Pons (tissue), 1 donor: ENCODE results near the gene PRPF6.
"Not testable (repeated sequence)": the region's sequence is repeated elsewhere in the genome, so short reads cannot be mapped to it uniquely, and the experiment has no call there.

Source experiments
- DNase-seq: peaks from one replicate; pipeline ENCODE4 v3.0.0-alpha.2; 2016; ENCODE audit warnings: low spot score

Gene PRPF6

GRCh38 chr20:64012385-64013154 lies 31.6 kb downstream of the PRPF6 start:
- not testable (repeated sequence) for DNase-seq

DNA sequence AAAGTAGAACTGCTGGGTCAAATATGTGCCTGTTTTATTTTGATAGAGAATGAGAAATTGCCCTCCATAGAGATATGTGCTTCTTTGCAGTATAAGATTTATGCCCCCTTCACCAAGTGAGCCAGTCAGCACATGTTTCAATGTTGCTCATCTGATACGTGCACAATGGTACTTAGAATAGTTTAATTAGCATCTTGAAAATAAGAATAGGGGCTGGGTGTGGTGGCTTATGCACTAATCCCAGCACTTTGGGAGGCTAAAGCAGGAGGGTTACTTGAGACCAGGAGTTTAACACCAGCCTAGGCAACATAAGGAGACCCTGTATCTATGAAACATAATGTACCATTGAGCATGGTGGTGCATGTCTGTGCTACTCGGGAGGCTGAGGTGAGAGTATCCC lies 34.7 kb downstream of the PRPF6 start:
- DNase-seq = no peak

- no peak for DNase-seq
Measured at GRCh38 chr20:64021124-64021975, 40.4 kb downstream of the PRPF6 start.

DNA sequence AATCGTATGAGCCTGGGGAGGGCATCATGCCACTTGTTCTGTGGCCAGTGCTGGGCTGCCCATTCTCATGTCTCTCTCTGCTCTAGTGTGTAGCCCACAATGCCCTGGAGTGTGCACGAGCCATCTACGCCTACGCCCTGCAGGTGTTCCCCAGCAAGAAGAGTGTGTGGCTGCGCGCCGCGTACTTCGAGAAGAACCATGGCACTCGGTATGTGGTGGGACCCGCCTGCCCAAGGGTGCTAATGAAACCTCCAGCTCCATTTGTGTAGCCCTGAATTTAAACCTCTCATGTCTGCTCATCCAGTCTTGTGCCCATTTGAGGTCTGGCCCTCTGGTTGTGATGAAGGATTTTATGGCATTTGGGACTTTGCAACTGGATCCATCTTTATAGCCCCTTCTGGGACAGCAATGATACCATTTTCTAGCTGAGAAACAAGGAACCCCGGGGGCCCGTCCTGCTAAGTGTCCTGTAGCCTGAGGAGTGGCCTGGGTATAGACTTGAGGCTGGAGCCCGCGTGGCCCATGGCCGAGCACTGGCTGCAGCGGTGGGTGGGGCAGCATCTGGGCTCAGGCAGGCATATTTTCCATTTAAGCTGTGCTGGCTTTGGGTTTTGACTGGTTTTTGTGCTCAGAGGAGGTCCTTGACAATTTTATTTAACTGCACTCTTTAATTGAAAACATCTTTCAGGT lies 41.9 kb downstream of the PRPF6 start:
- no peak for DNase-seq

GRCh38 chr20:64023361-64024140 lies 42.6 kb downstream of the PRPF6 start:
- DNase-seq = no peak

DNA sequence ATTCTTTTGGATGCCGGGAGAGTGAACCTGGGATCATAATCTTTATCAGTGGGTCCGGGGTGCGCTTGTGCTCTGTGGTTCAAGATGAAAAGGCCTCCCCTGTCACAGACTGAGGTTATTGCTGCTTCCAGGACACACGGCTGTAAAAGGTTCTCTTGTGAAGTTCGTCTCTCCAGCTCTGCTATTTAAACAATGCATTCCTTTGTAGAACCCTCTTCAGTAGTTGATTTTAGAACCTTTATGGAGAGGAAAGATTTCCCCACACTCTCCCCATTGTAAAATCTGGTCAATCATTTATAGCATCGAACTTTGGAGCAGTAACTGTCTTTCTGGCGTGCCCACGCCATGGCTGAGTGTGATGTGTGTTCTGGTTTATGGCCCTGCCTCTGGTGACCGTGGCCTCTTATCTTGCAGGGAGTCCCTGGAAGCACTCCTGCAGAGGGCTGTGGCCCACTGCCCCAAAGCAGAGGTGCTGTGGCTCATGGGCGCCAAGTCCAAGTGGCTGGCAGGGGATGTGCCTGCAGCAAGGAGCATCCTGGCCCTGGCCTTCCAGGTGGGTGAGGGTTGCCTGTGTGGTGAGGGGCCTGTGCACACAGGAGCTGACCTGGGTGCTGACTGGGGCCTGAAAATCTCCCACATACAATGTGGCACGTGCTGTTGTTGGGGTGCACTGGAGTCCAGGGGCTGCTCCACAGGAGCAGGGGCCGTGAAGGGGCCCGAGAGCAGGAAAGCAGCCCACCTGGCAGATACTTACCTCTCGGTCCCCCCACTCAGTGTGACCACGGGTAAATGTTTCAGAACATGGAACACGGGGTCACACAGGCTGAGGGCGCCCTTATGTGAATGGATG lies 43.4 kb downstream of the PRPF6 start:
- no peak for DNase-seq

GRCh38 chr20:64025101-64025825 lies 44.3 kb downstream of the PRPF6 start:
- DNase-seq = no peak

DNA sequence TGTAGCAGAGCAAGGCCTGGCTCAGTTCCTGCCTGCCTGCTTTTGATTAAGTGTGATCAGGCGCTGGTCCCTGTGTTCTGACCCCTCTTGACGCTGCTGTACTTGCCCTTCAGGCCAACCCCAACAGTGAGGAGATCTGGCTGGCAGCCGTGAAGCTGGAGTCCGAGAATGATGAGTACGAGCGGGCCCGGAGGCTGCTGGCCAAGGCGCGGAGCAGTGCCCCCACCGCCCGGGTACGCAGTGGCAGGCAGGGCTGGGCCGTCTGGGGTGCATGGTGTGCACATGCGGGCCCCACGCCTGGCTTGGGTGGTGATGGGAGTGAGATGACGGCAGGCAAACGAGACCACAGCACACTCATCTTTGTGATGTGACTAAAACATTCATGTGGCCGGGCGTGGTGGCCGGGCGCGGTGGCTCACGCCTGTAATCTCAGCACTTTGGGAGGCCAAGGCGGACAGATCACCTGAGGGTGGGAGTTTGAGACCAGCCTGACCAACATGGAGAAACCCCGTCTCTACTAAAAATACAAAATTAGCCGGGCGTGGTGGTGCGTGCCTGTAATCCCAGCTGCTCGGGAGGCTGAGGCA lies 45.0 kb downstream of the PRPF6 start:
- no peak for DNase-seq

- no peak for DNase-seq
Measured at GRCh38 chr20:64027981-64028685, 47.2 kb downstream of the PRPF6 start.

DNA sequence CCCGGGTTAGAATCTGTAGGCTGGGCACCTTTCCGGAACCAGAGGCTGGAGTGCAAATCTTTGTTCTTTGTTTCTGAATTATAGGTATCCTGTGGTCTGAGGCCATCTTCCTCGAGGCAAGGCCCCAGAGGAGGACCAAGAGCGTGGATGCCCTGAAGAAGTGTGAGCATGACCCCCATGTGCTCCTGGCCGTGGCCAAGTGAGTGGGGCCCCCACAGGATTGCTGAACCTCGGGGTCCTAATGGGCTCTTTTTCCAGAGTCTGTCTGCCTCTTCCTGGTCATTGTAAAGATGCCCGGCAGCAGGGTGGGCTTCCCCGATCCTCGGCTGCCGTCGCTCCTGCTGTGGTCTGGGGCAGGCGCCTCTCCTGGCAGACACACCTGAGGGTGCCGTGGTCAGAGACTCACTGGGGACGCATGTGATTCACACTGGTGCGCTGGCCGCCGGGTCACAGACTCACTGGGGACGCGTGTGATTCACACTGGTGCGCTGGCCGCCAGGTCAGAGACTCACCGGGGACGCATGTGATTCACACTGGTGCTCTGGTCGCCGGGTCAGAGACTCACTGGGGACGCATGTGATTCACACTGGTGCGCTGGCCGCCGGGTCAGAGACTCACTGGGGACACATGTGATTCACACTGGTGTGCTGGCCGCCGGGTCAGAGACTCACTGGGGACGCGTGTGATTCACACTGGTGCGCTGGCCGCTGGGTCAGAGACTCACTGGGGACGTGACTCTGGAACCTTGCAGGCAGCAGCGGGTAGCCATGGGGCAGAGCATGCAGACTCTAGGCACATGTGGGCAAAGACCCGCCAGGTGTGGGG lies 48.6 kb downstream of the PRPF6 start:
- DNase-seq = no peak

- DNase-seq = no peak
Measured at GRCh38 chr20:64030371-64031134, 49.6 kb downstream of the PRPF6 start.

DNA sequence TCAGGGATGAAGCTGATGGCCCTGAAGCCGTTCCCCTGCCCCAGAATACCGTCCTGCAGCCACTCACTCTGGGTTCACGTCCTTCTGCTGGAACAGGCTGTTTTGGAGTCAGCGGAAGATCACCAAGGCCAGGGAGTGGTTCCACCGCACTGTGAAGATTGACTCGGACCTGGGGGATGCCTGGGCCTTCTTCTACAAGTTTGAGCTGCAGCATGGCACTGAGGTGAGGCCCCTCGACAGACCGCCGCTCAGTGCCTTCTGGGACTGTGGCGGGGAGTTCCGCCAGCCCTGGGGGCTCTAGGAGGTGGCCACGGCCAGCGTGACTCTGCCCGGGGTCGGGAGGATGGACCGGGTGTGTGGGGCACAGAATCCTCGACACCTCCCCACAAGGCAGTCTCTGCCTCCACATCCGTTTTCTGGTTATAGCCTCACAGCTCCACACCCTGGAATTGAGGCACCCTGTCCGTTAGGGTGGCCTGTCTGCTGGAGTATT lies 50.9 kb downstream of the PRPF6 start:
- DNase-seq = no peak

DNA sequence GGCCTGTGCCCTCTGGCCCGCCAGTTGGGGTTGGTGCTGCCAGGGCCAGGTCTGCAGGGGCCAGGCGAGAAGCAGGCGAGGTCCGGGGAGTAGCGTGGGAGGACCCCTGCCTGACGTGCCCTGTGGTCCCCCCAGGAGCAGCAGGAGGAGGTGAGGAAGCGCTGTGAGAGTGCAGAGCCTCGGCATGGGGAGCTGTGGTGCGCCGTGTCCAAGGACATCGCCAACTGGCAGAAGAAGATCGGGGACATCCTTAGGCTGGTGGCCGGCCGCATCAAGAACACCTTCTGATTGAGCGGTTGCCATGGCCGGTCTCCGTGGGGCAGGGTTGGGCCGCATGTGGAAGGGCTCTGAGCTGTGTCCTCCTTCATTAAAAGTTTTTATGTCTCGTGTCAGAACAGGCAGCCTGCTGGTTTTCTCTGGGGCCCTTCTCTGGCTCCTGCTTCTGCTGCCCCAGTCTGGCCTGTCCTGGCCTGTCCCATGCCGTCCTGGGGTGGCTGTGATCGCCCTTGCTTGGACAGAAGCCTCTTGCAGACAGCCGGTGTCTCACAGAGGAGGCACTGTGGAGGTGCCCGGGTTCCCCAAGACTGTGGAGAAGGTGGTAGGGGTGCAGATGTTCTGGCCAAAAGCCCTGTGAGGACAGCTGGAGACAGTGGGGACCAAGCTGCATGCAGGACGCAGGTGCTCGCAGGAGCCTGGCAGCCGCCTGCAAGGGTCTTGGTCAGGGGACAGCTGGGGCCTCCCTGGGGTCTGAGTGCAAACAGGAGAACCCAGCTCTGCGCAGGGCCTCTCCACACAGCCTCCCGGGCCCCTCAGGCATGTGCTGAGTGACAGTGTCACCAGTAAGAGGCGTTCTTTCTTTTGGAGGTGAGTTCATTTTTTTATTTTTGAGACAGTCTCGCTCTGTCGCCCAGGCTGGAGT lies 52.0 kb downstream of the PRPF6 start:
- no peak for DNase-seq

DNA sequence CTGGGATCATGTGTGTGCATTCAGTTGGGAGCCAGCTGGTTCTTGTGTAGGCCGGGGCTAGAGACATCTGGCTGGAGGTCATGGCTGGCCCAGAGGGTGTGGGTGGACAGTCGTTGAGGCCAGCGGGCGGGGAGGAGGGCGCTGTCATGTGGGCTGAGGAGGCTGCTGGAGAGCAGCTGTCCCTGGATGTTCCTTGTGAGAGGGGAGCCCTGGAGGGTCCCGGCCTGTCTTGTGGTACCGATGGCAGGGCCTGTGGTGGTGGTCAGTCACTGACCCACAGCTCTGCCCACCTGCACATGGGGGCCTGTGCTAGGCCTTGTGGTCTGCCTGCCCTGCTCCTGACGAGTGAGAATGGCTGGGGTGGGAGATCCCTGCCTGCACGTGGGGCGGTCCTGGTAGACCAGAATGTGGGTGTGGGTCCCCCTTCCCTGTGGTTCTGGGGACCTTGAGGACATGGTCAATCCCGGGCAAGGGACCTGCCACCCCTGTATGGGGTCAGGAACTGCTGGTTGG lies 53.1 kb downstream of the PRPF6 start:
- no peak for DNase-seq

- no peak for DNase-seq
Measured at GRCh38 chr20:64035066-64035932, 54.4 kb downstream of the PRPF6 start.
